ENCODE results near the gene RHOT2. TPM values are rescaled to one million over a fixed set of nuclear protein-coding genes. Genes with fewer than 3 reads are reported as not detected.

Gene RHOT2
- total RNA-seq, 1 donor from 2014 or later: 33.2 TPM

DNA sequence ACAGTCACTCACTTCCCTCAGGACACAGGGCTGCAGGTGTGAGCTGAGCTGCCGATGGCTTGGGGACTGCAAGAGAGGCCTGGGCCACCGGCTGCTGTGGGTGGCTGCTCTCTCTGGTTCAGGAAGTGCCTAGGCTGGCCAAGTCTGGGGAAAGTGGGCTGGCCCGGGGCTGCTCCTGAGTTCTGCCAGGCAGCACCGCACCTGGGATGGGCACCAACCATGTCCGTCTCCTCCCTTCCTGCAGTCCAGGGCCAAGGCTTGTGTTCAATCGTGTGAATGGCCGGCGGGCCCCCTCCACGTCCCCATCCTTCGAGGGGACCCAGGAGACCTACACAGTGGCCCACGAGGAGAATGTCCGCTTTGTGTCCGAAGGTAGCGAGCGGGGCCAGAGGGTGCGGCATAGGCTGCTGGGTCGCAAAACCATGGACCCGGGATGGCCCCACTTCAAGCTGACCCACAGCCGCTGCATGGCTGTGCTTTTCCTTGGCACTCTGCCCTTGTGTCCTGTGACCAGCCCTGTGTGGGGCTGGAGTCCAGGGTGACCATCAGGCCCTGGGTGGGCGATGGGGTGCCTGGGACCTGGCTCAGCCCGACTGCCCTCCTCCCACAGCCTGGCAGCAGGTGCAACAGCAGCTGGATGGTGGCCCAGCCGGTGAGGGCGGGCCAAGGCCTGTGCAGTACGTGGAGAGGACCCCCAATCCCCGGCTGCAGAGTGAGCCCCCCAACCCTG lies 20.6 kb upstream of the RHOT2 start:
- DNase-seq (ENCODE audit: low spot score): no peak

GRCh38 chr16:648071-648780 lies 19.7 kb upstream of the RHOT2 start:
- DNase-seq (ENCODE audit: low spot score): no peak

- peak; percentile 95 for DNase-seq (ENCODE audit: low spot score)
Measured at GRCh38 chr16:648781-649589, 18.9 kb upstream of the RHOT2 start, which contains the start of gene WDR90. WDR90 (plus strand) TSS chr16:649365; CDS start chr16:649417, 52 bp downstream.

GRCh38 chr16:649631-650030 lies 18.3 kb upstream of the RHOT2 start:
- no peak for DNase-seq (ENCODE audit: low spot score)

GRCh38 chr16:651844-652243 lies 16.1 kb upstream of the RHOT2 start:
- no peak for DNase-seq (ENCODE audit: low spot score)

GRCh38 chr16:652454-653305 lies 15.3 kb upstream of the RHOT2 start:
- no peak for DNase-seq (ENCODE audit: low spot score)

- DNase-seq (ENCODE audit: low spot score): no peak
Measured at GRCh38 chr16:654034-654433, 13.9 kb upstream of the RHOT2 start.

- DNase-seq (ENCODE audit: low spot score): no peak
Measured at GRCh38 chr16:657487-657886, 10.4 kb upstream of the RHOT2 start.

DNA sequence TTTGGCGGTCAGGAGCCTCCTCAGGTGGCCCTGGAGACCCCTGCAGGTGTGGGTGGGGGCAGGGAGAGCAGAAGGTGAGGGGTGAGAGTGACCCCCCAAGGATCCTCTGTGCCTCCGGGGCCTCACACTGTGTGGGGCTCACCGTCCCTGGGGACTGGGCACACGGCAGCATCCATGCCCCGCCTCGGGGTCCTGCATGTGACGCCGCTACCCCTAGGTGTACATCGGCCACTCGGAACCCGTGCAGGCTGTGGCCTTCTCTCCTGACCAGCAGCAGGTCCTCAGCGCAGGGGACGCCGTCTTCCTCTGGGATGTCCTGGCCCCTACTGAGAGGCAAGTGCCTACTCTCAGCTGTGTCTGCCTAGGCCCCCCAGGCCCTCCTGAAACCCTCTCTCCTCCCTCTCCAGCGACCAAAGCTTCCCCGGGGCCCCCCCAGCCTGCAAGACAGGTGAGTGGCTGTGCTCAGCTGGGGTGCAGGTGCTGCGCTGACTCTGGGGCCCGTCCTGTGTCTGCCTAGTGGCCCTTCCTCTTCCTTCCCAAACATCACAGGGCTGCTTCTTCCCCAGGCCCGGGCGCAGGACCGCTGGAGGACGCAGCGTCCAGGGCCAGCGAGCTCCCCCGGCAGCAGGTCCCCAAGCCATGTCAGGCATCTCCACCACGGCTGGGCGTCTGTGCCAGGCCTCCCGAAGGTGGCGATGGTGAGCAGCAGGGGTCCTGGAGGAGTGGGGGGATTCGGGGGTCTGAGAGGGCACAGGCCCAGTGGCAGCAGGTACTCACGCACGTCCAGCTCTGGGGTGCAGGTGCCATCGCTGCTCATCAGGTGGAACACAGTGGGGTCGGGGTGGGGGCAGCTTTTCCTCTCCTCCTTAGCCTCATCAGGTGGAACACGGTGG lies 9.0 kb upstream of the RHOT2 start:
- DNase-seq (ENCODE audit: low spot score): no peak

- no peak for DNase-seq (ENCODE audit: low spot score)
Measured at GRCh38 chr16:659618-660017, 8.3 kb upstream of the RHOT2 start.

- DNase-seq (ENCODE audit: low spot score): no peak
Measured at GRCh38 chr16:660132-660458, 7.8 kb upstream of the RHOT2 start.

DNA sequence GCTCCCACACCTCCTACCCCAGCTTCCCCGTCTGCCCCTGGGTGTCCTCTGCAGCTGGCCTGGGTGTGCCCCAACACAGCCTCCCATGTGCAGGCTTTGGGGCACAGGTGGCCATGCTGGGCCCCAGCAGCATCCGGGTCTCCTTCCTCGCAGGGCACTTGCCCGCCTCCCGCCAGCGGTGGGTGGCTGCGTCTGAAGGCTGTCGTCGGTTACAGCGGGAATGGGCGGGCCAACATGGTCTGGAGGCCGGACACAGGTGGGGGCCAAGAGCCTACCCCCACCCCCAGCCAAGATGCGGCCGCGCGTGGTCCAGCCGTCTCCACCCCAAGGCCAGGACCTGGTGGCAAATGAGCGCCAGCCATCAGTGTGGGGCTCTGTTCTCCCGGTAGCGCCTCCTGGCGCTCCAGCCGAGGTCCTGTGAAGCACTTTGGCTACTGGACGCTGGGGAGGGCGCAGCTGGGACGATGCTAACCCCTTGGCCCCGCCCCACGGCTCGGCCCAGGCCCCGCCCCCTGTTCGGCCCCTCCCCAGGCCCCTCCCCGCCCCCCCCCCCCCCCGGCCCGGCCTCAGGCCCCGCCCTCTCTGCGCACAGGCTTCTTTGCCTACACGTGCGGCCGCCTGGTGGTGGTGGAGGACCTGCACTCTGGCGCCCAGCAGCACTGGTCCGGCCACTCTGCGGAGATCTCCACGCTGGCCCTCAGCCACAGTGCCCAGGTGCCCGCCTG lies 7.3 kb upstream of the RHOT2 start:
- DNase-seq (ENCODE audit: low spot score): peak; percentile 66

GRCh38 chr16:661184-661821 lies 6.6 kb upstream of the RHOT2 start:
- DNase-seq (ENCODE audit: low spot score): no peak

GRCh38 chr16:662095-662494 lies 5.8 kb upstream of the RHOT2 start:
- DNase-seq (ENCODE audit: low spot score): no peak

- no peak for DNase-seq (ENCODE audit: low spot score)
Measured at GRCh38 chr16:662597-662996, 5.3 kb upstream of the RHOT2 start.

- DNase-seq (ENCODE audit: low spot score): no peak
Measured at GRCh38 chr16:666572-666971, 1.4 kb upstream of the RHOT2 start.

GRCh38 chr16:667113-667779 lies 686 bp upstream of the RHOT2 start:
- DNase-seq (ENCODE audit: low spot score): no peak

GRCh38 chr16:668519-669171 lies 713 bp downstream of the RHOT2 start:
- no peak for DNase-seq (ENCODE audit: low spot score)
